GM21723 (cell line): ENCODE measurements around the gene GNG12.
"Not testable (repeated sequence)": the region's sequence is repeated elsewhere in the genome, so short reads cannot be mapped to it uniquely, and the experiment has no call there.

ENCODE experiments used
- ATAC-seq: cut with Tn5 transposase; IDR thresholded peaks from one replicate; pipeline ENCODE4 v1.9.1; 2021; ENCODE audit warnings: mild to moderate bottlenecking, moderate library complexity; ENCODE audit not compliant: unreplicated experiment

The GNG12 gene

GRCh38 chr1:67735806-67736627, 97.2 kb downstream of the GNG12 start:
- ATAC-seq: peak; percentile 94

DNA sequence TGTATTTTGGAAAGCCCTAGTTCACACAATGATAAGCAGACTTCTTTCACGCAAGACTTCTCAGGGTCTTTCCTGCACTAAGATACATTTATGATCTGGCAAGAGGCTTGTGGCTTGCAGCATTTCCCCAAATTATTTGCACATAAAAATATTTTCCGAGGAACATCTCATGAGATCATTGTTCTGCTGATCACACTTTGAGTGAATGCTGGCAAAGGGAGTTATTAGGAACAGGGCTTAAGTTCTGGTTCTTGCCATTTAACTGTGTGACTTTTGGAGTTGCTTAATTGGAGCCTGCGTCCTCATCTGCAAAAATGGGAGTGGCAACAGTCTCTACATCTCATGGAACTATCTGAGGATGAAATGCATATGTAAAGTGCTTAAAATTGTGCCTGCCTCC, 98.1 kb downstream of the GNG12 start:
- no peak for ATAC-seq

GRCh38 chr1:67734323-67734690, 99.0 kb downstream of the GNG12 start:
- no peak for ATAC-seq

- no peak for ATAC-seq
Measured at GRCh38 chr1:67733681-67734322, 99.5 kb downstream of the GNG12 start.

- ATAC-seq: peak; percentile 35
Measured at GRCh38 chr1:67732750-67733151, 100.5 kb downstream of the GNG12 start.

DNA sequence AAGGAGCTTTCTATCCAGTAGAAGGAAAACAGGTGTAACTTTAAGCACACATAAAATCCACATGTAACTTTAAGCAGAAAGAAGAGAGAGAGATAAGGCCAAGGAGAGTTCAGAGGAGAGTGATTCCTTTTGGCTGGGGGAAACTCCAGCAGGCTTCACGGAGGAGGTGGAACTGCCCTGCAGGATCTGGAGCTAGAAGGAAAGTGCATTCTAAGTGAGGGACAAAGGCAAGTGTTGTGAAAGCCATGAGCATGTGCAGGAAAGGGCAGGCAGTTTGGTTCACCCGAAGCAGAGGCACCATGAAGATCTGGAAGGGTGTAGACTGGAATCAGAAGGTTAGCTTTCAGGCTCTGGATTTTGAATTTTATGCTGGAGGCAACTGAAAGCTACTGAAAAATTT, 101.9 kb downstream of the GNG12 start:
- no peak for ATAC-seq

DNA sequence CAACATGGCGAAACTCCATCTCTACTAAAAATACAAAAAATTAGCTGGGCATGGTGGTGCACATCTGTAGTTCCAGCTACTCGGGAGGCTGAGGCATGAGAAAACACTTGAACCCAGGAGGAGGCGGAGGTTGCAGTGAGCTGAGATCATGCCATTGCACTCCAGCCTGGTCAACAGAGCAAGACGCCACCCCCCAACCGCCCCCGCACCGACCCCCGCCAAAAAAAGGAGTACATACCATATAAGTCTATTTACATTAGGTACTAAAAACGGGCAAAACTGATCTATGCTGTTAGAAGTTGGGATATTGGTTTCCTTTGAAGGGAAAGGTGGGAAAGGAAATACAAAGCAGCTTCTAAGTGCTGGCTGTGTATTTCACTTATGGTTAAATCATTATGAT, 103.0 kb downstream of the GNG12 start:
- ATAC-seq: not testable (repeated sequence)

DNA sequence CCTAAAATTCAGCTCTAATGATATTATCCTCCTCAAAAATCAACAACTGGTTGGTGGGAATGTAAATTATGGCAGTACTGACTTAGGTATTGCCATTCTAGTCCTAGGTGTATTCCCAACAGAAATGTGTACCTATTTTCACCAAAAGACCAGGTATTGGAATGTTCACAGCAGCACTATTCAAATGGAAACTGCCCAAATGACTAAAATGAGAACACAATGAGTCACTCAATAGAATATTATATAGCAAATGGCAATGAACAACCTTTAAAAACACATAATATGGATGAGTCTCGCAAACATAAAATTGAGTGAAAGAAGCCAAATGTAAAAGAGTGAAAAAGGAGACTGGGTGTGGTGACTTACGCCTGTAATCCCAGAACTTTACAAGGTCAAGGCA, 103.4 kb downstream of the GNG12 start:
- no peak for ATAC-seq

- ATAC-seq: no peak
Measured at GRCh38 chr1:67726224-67726623, 107.0 kb downstream of the GNG12 start.

GRCh38 chr1:67724928-67725560, 108.2 kb downstream of the GNG12 start:
- ATAC-seq: no peak

GRCh38 chr1:67723620-67724019, 109.6 kb downstream of the GNG12 start:
- peak; percentile 76 for ATAC-seq

- no peak for ATAC-seq
Measured at GRCh38 chr1:67723126-67723525, 110.1 kb downstream of the GNG12 start.

DNA sequence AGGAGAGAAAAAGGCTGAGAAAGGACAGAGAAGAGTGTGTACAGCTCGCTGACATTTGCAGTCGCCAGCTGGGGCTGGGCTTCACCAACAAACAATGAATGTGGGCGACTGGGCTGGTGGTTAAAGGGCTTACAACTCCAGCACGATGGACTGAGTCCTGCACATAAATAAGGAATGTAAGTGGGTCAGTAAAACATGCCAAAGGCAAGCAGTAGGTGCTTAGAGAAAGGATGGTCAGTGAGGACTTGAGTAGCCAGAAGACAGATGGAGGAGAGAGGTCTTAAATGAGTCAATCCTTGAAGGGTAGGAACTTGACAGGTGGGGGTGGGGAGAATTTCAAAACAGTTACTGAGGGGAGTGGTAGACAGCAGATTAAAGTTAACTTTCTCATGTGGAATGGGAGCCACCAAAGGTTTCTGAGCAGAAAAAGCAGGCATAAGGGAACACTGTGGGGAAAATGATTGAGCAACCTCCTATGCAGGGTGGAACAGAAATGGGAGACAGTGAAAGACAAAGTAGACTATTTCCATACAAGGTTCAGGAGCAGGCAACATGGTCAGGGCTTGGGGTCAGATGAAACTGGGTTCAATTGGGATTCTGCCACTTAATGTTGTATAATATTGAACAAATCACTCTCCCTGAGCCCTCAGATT, 110.8 kb downstream of the GNG12 start:
- no peak for ATAC-seq

- ATAC-seq: no peak
Measured at GRCh38 chr1:67721650-67722291, 111.5 kb downstream of the GNG12 start.

- ATAC-seq: no peak
Measured at GRCh38 chr1:67721112-67721511, 112.2 kb downstream of the GNG12 start.

DNA sequence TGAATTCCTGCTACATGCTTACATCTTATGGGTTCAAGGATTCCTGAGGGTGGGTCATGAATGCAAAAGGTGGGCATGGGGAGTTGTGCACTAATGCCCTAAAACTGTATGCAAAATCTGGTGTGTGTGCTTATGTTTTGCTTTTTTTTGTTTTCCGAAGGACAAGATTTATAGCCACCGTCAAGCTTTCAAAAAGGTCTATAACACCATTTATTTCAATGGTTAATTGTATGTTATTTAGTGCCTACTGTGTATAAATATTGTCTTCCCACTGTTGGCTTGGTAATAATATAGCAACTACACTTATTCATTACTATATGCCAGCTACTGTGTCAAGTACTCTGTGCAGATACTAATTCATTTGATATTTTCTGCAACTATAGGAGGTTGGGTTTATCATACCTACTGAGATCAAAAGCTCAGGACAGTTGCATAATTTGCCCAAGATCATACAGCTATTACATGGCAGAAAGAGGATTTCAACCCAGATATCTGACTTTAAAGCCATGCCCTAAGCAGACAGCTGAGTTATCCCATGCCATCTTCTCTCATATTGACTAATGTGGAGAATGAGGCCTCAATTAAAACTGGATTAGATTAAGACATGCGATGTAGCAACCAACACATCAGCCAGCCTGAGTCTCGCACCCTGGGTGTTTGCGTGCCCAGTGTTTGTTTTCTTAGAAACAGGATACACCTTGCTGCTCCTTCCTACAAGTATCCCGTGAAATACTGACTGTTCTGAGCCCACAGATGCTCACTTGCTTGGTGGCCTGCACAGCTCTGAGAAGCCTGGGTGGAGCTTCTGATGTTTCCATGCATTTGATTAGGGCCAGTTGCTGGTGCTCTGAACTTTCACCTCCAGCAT, 113.7 kb downstream of the GNG12 start:
- ATAC-seq: no peak

- no peak for ATAC-seq
Measured at GRCh38 chr1:67717876-67718275, 115.4 kb downstream of the GNG12 start.

DNA sequence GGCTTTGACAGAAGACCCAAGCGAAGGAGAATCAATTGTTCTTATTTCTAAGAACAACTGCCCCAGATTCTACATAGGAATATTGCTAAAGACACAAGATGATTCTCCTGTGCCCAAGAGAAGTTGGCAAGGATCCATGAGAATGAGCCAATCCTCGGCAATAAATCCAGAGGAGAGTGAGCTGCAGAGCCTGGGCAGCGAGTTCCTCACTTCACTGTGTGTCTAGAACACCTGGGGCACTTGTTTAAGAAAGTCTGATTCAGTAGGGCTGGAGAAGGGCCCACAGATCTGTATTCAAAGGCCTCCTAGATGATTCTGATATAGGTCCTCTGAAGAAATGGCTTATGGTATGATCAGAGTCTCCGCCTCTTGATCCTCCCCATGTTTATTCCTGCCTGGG, 116.5 kb downstream of the GNG12 start:
- no peak for ATAC-seq

- no peak for ATAC-seq
Measured at GRCh38 chr1:67715819-67716218, 117.4 kb downstream of the GNG12 start.
